ENCODE measurements around the gene DLG3.

DLG3 gene

DNA sequence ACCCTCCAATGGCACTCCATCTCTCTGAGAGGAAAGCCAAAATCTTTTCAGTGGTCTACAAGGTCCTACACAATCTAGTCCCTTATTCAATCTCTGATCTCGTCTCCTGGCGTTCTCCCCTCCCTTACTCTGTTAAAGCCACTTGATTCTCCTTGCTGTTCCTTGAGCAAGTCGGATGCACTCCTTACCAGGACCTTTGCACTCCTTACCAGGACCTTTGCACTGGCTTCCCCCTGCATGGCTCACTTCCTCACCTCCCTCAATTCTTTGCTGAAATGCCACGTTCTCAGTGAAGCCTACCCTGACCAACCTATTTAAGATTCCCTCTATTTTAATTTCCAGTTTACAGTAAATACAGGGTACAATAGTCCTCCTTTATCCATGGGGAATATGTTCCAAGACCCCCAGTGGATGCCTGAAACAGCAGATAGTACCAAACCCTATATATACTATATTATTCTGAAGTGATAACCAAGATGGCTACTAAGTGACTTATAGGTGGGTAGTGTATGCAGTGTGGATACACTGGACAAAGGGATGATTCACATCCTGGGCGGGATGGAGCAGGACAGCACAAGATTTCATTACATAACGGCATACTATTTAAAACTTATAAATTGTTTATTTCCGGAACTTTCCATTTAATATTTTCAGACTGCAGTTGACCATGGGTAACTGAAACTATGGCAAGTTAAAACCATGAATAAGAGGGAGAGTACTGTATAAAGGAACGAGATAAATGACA is 6.5 kb upstream of the DLG3 start:
- DNase-seq (ENCODE audit: low read depth): no peak

DNA sequence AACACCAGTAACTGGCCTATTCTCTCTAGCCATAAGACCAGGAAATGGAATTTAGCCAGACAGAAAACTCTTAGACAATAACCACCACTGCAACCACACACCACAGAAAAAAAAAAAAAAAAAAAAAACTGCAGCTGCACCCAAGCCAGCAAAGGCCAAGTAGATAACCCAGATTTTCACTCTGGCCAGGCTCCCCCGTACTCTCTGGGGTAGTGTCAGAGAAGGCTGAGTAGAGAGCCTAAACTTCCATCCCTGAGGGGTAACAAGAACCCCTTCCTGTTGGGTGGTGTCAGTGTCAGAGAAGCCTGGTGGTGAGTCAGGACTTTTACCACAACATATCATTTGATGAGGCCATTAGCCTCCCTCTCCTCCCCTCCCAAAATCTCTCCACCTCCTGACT is 5.6 kb upstream of the DLG3 start:
- no peak for DNase-seq (ENCODE audit: low read depth)

DNA sequence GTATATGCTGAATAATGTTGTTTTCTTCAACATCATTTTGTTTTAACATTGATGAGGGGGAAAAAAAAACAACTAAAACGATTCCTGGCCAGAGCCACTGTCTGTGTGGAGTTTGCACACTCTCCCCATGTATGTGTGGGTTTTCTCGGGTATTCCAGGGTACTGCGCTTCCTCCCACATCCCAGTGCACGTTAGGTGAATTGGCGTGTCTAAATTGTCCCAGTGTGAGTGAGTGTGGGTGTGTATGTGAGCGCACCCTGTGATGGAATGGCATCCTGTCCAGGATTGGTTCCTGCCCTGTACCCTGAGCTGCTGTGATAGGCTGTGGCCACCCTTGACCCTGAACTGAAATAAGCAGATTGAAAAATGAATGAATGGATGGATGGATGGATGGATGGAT is 2.4 kb upstream of the DLG3 start:
- no peak for DNase-seq (ENCODE audit: low read depth)

DNA sequence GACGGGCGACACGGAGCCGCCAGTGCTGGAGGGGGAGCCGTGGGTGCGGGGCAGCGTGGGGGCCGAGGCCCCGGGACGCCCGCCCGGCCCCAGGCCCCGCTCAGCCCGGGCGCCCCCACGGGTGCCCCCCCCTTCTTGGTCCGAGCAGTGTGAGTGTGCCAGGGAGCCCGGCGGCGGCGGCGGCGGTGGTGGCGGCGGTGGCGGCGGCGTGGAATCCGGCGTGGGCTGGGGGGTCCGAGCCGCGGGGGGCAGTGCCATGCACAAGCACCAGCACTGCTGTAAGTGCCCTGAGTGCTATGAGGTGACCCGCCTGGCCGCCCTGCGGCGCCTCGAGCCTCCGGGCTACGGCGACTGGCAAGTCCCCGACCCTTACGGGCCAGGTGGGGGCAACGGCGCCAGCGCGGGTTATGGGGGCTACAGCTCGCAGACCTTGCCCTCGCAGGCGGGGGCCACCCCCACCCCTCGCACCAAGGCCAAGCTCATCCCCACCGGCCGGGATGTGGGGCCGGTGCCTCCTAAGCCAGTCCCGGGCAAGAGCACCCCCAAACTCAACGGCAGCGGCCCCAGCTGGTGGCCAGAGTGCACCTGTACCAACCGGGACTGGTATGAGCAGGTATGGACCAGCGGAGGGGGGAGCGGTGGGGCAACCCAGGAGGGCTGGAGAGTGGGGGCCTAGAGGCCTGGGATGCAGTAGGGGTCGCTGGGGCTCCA is 466 bp downstream of the DLG3 start:
- no peak for DNase-seq (ENCODE audit: low read depth)

DNA sequence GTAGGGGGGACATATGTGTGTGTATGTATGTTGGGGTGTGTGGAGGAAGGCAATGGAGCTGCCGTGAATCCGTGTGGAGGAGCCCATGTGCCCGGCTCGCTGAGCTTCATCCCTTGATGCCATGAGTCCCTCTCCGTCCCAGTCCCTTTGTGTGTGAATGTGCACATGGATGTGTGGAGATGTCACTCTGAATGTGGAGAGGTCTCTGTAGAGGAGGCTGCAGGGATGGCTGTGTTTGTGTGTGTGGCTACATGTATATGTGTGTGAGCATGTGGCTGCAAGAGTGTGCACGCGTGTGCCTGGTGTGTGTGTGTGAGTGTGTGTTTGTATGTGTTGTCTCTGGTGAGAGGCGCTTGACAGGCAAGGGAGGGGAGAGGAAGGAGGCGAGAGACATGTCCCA is 1.3 kb downstream of the DLG3 start:
- DNase-seq (ENCODE audit: low read depth): no peak

DNA sequence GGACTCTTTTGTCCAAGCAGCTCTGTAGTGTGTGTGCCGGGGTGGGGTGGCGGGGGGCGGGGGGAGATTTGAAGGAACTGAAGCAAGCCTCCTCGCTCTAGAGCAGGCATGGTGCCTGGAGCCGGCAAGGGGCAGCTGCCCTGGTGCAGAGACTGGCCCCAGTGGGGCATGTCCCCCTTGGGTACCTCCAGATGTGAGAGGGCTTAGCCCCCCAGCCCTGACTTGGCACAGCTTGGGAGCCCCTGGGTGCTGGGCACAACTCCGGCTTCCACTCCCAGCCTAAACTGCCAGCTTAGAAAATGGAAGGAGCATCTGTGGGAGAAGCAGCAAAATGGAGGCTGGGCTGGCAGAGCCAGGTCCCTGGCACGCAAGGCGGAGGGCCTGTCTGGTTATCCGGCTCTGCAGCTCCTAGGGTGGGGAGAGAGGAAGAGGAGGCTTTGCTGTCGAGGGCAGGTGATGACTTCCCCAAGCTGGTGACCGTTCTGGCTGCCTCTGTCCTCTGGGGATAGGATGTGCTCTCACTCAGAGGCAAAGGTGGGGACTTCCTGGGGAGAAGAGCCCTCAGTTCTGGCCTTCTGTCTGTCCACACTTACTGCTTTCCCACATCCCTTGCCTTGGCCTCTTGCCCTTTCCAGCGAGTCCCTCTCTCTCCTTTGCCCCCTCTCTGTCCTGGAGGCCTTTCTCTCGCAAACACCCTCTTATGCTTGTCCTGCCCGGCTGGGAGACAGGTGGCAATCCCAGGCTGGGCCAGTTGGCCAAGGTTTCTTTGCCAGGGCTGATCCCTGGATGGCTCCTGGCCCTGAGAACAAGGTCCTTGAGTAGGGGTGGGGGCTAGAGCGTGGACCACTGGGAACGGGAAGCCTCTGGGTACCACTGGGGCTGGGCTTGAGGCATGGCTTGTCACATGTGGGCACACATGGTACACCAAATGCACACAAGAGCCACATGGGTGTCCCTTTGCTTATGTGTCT is 2.0 kb downstream of the DLG3 start:
- DNase-seq (ENCODE audit: low read depth): no peak

DNA sequence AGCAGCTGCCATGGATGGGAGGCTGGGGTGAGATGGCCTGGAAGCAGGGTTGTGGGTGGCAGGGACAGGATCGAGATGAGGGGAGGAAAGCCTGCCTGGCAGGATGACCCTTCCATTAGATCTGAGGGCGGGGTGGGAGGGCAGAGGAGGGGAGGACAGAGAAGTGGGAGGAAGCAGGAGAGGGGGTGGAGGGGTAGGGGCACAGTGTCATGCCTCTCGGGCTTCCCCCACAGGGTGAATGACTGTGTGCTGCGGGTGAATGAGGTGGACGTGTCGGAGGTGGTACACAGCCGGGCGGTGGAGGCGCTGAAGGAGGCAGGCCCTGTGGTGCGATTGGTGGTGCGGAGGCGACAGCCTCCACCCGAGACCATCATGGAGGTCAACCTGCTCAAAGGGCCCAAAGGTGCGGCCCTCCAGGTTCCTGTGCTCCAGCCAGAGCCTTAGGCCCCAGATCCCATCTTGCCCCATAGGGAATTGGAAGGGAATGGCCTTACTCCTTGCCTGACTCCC is 4.9 kb downstream of the DLG3 start:
- DNase-seq (ENCODE audit: low read depth): no peak

DNA sequence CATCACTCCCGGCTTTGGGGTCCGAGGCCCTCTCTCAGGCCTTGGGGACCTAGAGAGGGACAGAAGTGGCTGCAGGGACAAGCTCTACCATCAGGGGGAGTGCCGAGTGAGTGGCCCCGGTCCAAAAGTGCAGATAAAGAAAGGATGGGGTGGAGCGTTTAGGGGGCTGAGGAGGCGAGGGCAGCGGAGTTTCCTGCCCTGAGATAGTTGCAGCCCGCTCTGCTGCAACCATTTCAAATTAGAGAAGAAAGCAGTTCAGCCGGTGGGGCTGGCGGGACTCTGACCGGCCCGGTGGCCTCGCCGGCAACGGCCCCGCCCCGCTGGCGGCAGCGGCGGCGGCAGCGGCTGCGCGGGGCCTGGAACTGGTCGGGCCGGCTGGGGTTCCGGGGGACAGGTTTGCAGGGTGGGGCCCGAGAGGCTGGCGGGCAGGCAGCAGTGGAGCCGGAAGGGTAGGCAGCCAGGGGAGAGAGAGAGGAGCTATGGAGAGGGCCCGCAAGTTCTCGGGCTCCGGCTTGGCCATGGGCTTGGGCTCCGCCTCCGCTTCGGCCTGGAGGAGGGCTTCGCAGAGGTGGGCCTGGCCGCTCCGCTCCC is 7.6 kb downstream of the DLG3 start:
- DNase-seq (ENCODE audit: low read depth): peak; percentile 43

DNA sequence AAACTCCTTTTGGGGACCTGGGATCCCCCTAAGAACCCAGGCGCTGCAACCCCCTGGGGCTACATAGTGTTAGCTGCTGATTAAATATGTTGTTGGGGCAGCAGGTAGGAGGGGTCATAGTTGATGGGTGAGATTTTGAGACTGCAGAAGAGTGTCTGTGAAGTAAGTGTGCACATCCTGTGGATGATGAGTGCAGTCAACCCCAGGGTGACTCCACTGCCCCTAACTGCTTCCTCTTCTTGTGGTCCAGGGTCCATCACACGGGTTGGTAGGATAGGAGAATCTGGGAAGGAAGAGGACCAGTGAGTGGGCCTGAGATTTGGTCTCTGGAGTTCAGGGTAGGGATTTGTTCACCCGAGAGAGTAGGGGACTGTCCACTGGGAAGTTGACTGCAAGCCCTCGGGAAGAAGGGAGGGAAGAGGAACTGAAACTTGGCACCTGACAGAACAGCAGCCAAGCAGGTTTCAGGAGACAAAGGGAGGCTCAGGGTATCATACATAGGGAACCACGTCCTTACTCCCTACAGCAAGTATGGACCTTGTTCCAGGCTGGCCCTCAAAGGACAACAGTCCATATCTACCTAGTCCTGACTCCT is 8.5 kb downstream of the DLG3 start:
- DNase-seq (ENCODE audit: low read depth): no peak

DNA sequence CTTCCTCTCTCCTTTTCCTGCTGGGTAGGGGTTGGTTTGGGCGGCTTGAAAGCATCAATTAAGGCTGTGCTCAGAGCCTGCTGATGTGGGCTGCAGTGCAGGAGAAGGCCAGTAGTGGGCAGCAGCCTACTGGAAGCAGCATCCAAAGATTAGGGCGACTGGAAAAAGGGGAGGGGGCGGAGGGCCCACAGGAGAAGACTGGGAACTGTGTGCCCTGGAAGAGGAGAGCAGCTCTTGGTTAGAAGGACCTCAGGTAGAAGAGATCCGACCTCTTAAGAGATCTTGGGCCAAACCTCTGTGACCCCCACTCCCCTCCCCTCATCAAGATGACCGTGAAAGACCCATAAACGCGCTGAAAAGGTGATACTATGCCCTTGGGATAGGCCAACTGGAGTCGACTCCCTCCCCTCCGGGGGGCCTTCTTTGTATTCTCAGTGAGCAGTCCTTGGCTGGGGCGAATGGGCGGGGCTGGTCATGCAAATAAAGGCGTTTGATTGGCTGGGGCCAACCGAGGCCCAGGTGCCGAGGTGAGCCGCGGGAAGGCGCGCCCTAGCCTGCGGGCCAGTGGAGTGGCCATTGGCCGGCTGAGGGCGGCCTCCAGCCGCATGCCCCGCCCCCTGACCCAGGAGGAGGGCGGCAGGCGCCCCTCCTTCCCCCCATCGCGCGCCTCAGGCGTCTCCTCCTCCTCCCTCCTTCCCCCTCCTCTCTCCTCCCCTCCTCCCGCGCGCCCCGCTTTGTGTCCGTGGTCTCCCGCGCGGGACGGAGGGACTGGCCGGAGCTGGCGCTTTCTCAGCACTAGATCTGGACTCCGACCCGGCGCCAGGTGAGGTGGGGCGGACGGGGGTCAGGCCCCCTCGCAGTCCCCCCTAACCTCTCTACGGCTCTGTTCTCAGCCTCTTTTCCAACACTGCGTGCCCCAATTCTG is 10.1 kb downstream of the DLG3 start:
- peak; percentile 50 for DNase-seq (ENCODE audit: low read depth)

DNA sequence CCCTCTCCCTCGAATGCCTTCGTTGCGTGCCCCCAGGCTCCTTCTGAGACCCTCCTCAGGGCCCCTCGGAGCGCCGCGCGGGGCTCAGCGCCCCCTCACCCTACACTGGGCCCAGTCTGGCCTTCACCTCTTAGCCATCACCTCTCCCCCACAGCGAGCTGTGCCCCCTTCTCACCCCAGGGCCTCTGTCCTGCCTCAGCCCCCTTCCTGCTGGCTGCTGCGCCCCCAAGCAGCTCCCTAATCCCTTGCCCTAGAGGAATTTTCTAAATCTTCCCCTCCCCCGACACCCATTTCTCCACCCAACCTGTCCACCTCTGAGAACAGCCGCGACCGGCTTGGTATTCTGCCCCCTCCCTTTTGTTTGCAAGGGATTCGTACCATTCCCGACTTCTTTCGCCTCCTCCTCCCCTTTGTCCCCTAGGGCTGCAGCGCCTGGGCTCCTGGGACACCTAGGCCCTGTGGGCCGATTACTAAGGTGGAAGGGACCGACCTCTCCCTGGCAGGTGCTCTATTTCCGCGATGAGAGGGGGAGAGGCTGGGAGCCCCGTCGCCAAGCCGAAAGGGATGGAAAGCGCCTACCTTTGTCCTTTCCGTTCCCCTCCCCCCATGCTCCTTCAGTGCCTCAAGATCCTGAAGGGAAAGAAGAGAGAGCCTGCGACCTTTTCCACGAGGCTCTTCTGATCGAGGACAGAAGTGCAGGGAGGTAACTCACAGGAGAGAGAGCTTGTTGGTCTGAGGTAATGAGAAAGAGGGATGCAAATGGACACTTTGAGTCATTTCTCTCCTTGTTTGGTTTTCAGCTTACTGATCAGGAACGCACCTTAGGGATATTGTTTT is 10.9 kb downstream of the DLG3 start:
- DNase-seq (ENCODE audit: low read depth): no peak

DNA sequence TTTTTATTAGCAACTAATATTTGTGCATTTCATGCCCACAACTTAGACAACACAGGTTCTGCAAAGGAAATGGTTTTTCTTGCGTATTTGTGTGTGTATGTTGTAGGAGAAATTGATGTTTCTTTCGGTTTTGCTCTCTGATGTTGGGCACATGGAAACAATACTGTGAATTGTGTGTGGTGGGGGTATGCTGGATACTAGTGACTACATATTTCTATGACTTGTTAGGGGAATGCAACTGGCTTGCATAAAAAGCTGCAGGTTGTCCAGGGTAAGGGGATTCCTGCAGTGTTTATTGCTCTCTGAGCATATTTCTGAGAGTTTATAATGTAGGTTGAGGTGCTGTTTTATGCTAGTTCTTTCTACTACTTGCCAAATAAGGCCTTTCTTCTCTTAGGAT is 11.6 kb downstream of the DLG3 start:
- DNase-seq (ENCODE audit: low read depth): no peak

DNA sequence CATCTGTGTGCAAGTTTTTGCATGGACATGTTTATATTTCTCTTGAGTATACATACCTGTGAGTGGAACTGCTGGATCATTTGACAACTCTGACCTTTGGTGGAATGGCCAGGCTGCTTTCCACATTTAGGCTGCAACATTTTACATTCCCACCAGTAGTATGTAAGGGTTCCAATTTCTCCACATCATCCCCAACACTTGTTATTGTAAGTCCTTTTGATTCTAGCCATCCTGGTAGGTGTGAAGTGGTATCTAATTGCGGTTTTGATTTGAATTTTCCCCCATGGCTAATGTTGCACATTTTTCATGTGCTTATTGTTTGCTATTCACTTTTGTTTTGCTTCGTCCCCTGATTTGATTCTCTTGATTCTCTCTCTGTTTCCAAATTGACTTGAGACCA is 16.4 kb downstream of the DLG3 start:
- no peak for DNase-seq (ENCODE audit: low read depth)

DNA sequence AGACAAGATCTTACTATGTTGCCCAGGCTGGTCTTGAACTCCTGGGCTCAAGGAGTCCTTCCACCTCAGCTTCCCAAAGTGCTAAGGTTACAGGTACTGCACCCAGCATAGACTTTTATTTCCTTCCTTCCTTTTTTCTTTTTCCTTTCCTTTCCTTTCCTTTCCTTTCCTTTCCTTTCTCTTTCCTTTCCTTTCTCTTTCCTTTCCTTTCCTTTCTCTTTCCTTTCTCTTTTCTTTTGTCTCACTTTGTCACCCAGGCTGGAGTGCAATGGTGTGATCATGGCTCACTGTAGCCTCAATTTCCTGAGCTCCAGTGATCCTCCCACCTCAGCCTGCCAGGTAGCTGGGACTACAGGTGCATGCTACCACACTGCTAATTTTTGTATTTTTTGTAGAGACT is 19.4 kb downstream of the DLG3 start:
- DNase-seq (ENCODE audit: low read depth): no peak

DNA sequence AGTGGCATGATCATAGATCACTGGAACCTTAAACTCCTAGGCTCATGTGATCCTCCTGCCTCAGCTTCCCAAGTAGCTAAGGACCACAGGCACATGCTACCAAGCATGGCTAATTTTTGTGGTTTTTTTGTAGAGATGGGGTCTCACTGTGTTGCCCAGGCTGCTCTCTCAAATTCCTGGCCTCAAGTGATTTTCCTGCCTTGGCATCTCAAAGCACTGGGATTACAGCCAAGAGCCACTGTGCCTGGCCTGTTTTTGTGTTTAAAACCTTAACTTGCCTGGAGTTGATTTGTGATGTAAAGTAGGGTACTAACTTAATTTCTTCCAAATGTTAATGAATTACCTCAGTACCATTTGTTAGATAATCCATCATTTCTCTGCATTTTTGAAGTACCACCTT is 22.3 kb downstream of the DLG3 start:
- no peak for DNase-seq (ENCODE audit: low read depth)

DNA sequence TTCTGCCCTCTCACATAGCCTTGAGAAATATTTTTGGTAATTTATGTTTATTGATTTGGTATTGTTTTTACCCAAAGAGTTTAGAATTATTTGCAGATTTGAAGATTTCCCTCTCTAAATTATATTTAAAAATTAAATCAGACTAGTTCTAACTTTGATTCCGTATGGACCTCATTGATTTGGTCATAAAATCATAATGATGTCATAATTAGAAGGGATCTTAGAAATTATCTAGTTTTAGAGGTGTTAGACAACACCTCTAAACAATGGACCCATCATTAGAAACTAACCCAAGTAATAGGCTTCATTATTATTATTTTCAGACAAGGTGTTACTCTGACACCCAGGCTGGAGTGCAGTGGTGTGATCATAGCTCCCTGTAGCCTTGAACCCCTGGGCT is 24.1 kb downstream of the DLG3 start:
- no peak for DNase-seq (ENCODE audit: low read depth)

DNA sequence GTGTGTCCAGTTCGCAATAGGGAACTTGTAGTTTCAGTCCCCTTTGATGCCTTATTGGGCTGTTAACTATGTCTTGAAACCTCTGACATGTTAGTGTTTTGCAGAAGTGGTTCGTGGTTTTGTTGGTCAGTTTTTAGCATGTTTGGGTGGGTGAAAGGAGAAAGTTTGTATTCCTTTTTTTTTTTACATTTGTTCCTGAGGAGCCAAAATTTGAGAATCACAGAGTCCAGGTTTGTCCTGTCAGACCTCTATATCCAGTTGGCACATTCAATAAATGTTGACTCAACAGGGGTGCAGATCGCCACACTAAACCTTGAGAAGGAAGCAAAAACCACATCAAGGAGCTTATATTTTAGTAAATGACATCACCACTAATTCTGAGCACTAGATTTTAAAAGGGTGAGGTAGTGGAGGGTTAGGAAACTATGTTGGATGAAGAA is 26.2 kb downstream of the DLG3 start:
- DNase-seq (ENCODE audit: low read depth): no peak

DNA sequence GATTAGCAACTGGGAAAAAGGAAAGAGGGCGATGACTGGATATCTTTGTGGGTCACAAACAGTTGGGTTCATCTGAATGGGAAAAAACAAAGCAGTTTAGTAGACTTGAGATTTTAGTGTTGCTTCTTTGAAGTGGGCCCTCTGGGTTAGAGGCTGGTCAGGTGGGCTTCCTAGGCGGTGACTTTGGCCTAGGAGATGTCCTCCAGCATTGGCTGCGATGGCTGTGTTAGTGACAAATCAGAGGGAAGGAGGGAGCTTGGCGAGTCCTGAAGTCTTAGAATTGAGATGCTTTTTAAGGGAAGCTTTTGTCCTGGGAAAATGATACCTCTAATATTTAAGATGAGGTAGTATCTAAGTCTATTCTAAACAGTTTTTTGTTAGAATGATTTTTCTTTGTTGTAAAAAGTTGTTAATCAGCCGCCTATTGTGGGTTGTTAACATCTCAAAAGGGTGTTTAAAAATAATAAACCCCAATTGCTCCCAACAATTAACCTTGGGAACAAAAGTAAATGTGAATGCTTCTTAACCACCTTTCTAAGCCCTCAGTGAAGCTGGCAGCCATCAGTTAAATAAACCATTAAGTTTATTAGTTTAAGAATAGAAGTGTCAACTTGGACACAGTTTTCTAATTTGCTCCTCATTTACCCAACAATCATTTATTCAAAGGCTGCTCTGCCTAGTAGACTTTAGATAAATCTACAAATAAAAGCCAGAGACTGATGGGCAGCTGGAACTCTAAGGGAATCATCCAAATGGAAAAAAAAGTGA is 31.7 kb downstream of the DLG3 start:
- no peak for DNase-seq (ENCODE audit: low read depth)

All from activated T-cell treated with anti-CD3 and anti-CD28 coated beads for 48 hours (primary cell).